HG02798 (cell line): ENCODE data around the gene SDR42E2.

Source experiments
- ATAC-seq: cut with Tn5 transposase; IDR thresholded peaks from one replicate; pipeline ENCODE4 v1.9.1; 2021; ENCODE audit warnings: mild to moderate bottlenecking; ENCODE audit not compliant: unreplicated experiment, poor library complexity

The SDR42E2 gene

GRCh38 chr16:22235839-22236745 is 73.8 kb downstream of the SDR42E2 start:
- no peak for ATAC-seq

GRCh38 chr16:22239131-22239805 is 77.0 kb downstream of the SDR42E2 start:
- no peak for ATAC-seq

GRCh38 chr16:22240023-22240710 is 77.9 kb downstream of the SDR42E2 start:
- no peak for ATAC-seq
